Measurements from ENCODE around the gene TDRD6. TPM values are rescaled to one million over a fixed set of nuclear protein-coding genes. Genes with fewer than 3 reads are reported as not detected.

The TDRD6 gene
- total RNA-seq, 2 experiments from 2014 or later, result 3.5 to 4.5 TPM

- Histone ChIP-seq H3K79me2 (ENCODE audit: insufficient read depth, low read depth, low read length) (no peaks in the 10 kb centered on the region), H3K9me2 (ENCODE audit: insufficient read depth, low read length) (no peaks in the 10 kb centered on the region), H3K4me2 (ENCODE audit: low read length) (no peak overlapping the region), H4K20me1 (ENCODE audit: insufficient read depth, low read length) (no peaks in the 10 kb centered on the region), H3K4me1 (ENCODE audit: insufficient read depth, low read length, poor library complexity, severe bottlenecking) (no peaks in the 10 kb centered on the region), H3K36me3 (ENCODE audit: insufficient read depth, low read length) (peaks cover 94% of the 10 kb centered on the region), H3K9me3 (ENCODE audit: low read length) (no peaks in the 10 kb centered on the region), H3K27ac (ENCODE audit: low read depth, low read length, poor library complexity, severe bottlenecking) (no peak overlapping the region), H2AFZ (ENCODE audit: low read length) (no peak overlapping the region), H3K4me3 (ENCODE audit: low read depth, low read length, poor library complexity, severe bottlenecking) (no peak overlapping the region)
- no peak for DNase-seq (ENCODE audit: low spot score)
- POLR2A ChIA-PET, result interaction anchor here (0.6 kb wide), 1 partner anchor 713 kb away, joined by 7 read pairs; no protein-coding TSS in a partner anchor
- intact Hi-C loops (cut with micrococcal nuclease; ENCODE audit: unreplicated experiment), result no loop called here
- CTCF ChIA-PET (ENCODE audit: unreplicated experiment), result no interaction called here
- BruUV-seq (replicated peaks), result no TSS peak
- TF ChIP-seq CTCF (conservative IDR thresholded peaks at IDR 0.05; ENCODE audit: low read length) (no peak), EZH2phosphoT487 (IDR thresholded peaks at IDR 0.05; ENCODE audit: borderline replicate concordance, low read depth, low read length) (no peak)
Observed at GRCh38 chr6:46667377-46667776, 20.3 kb upstream of the TDRD6 start.

DNA sequence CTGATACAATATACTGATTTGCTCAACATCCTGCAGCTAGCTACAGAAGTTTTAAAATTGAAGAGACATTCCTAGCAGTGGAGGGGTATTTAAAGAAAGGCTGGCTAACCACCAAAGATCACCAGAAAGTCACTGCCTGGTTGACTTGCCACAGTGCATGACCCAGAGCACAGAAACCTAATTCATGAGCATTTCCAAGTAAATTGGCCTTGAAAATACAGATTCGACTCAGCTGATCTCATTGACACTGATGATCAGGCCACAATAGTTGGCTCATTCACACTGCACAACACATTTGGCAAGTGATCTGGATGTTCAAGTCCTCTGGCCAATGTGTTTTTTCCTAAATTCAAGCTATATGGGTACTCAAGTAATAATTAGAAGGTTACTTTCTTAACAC is 13.3 kb upstream of the TDRD6 start:
- H3K79me2 ChIP-seq (ENCODE audit: insufficient read depth, low read depth, low read length), result no peaks in the 10 kb centered on the region
- no TSS peak for BruUV-seq (replicated peaks)
- H3K9me3 ChIP-seq (ENCODE audit: low read length), result no peaks in the 10 kb centered on the region
- no peak overlapping the region for H3K27ac ChIP-seq (ENCODE audit: low read depth, low read length, poor library complexity, severe bottlenecking)
- H2AFZ ChIP-seq (ENCODE audit: low read length), result no peak overlapping the region
- H3K4me1 ChIP-seq (ENCODE audit: insufficient read depth, low read length, poor library complexity, severe bottlenecking), result peaks cover 39% of the 10 kb centered on the region
- ChIA-PET CTCF (ENCODE audit: unreplicated experiment) (interaction anchor here (0.9 to 1.1 kb wide), 2 partner anchors 19 to 23 kb away, joined by 3 read pairs; no protein-coding TSS in a partner anchor), POLR2A (interaction anchor here (0.5 to 1.8 kb wide), 9 partner anchors 8 to 1943 kb away, joined by 3 to 8 read pairs (median 3); no protein-coding TSS in a partner anchor)
- H3K4me3 ChIP-seq (ENCODE audit: low read depth, low read length, poor library complexity, severe bottlenecking), result no peak overlapping the region
- intact Hi-C loops (cut with micrococcal nuclease; ENCODE audit: unreplicated experiment), result no loop called here
- H3K36me3 ChIP-seq (ENCODE audit: insufficient read depth, low read length), result peaks cover 89% of the 10 kb centered on the region
- no peak overlapping the region for H3K4me2 ChIP-seq (ENCODE audit: low read length)
- TF ChIP-seq EZH2phosphoT487 (IDR thresholded peaks at IDR 0.05; ENCODE audit: borderline replicate concordance, low read depth, low read length), result no peak
- no peak for TF ChIP-seq CTCF (conservative IDR thresholded peaks at IDR 0.05; ENCODE audit: low read length)
- H4K20me1 ChIP-seq (ENCODE audit: insufficient read depth, low read length), result no peaks in the 10 kb centered on the region
- DNase-seq (ENCODE audit: low spot score), result no peak
- no peaks in the 10 kb centered on the region for H3K9me2 ChIP-seq (ENCODE audit: insufficient read depth, low read length)

DNA sequence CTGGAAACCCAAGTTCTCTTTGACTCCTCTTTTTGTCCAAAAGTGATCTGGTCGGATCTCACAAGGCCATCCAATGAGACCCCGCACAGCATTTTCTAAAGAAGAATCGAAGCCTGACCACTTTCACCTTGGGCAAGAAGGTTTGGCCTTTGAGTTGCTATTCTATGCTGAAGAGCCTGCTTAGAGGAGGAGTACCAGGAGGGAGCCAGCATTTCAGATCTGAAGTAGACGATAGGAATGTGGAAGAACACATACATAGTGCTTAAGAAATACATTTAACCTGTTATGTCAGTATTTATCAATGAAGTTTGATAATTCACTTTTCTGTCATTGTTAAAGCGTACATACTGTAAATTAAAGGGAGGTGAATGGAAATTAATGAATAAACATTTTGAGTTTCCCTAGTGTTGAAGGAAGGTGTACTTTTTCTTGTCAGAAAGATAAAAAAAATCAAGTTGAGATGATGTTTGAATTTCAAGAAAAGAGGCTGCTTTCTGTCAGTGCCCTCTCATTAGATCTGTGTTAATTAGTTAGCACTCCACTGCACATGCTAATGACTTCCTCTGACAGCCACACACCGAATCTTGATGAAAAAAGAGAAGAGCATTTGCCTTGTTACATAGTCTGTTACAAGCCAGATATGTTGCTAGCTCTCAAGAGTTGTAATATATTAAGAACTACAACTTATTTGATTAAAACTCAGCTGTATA is 10.9 kb upstream of the TDRD6 start:
- CTCF ChIA-PET (ENCODE audit: unreplicated experiment), result no interaction called here
- H2AFZ ChIP-seq (ENCODE audit: low read length), result no peak overlapping the region
- POLR2A ChIA-PET, result no interaction called here
- H3K9me3 ChIP-seq (ENCODE audit: low read length), result no peaks in the 10 kb centered on the region
- H4K20me1 ChIP-seq (ENCODE audit: insufficient read depth, low read length), result no peaks in the 10 kb centered on the region
- BruUV-seq (replicated peaks), result no TSS peak
- peak overlapping the region; percentile 35 for H3K4me2 ChIP-seq (ENCODE audit: low read length)
- DNase-seq (ENCODE audit: low spot score), result peak; percentile 34
- intact Hi-C loops (cut with micrococcal nuclease; ENCODE audit: unreplicated experiment), result no loop called here
- peaks cover 39% of the 10 kb centered on the region for H3K4me1 ChIP-seq (ENCODE audit: insufficient read depth, low read length, poor library complexity, severe bottlenecking)
- H3K9me2 ChIP-seq (ENCODE audit: insufficient read depth, low read length), result no peaks in the 10 kb centered on the region
- no peak overlapping the region for H3K4me3 ChIP-seq (ENCODE audit: low read depth, low read length, poor library complexity, severe bottlenecking)
- H3K79me2 ChIP-seq (ENCODE audit: insufficient read depth, low read depth, low read length), result no peaks in the 10 kb centered on the region
- TF ChIP-seq EZH2phosphoT487 (IDR thresholded peaks at IDR 0.05; ENCODE audit: borderline replicate concordance, low read depth, low read length), result no peak
- no peak for TF ChIP-seq CTCF (conservative IDR thresholded peaks at IDR 0.05; ENCODE audit: low read length)
- H3K36me3 ChIP-seq (ENCODE audit: insufficient read depth, low read length), result peaks cover 75% of the 10 kb centered on the region
- H3K27ac ChIP-seq (ENCODE audit: low read depth, low read length, poor library complexity, severe bottlenecking), result peak overlapping the region; percentile 18
